Right atrium auricular region (tissue), 2 donors: ENCODE data around the gene NGEF. TPM values are rescaled to one million over a fixed set of nuclear protein-coding genes. Genes with fewer than 3 reads are reported as not detected.

Experiments used
- DNase-seq: peaks from one replicate; pipeline ENCODE4 v3.0.0-alpha.2; 2019; ENCODE audit warnings: low spot score
- H3K27ac ChIP-seq, 2 donors: fragments of 200-600 bp; sonication (generic); 1 replicate in 1 of 2; 2 replicates in 1 of 2; pipeline ENCODE4 v1.5.1; 2016 to 2019
- H3K27me3 ChIP-seq, 2 donors: fragments of 200-600 bp; sonication (generic); one replicate each; pipeline versions ENCODE4 v1.5.1 to v1.6.0; 2017 to 2019
- H3K36me3 ChIP-seq: fragments of 200-600 bp; sonication (generic); one replicate; pipeline ENCODE4 v1.5.1; 2016
- H3K4me1 ChIP-seq, 2 donors: fragments of 200-600 bp; sonication (generic); one replicate each; pipeline versions ENCODE4 v1.5.1 to v1.6.0; 2017 to 2019
- H3K4me3 ChIP-seq, 2 donors: fragments of 200-600 bp; sonication (generic); 1 replicate in 1 of 2; 2 replicates in 1 of 2; pipeline ENCODE4 v1.5.1; 2017 to 2019; ENCODE audit warnings: mild to moderate bottlenecking in 1 of 2, moderate library complexity in 1 of 2
- H3K9me3 ChIP-seq, 2 donors: fragments of 200-600 bp; sonication (generic); one replicate each; pipeline ENCODE4 v1.5.1; 2019
- total RNA-seq, 2 donors: library from RNA; depleted of rRNA; stranded (reverse); fragments of >200 nt; gene quantifications; one replicate each; pipeline ENCODE4 v1.1.0, GENCODE V29; 2016
- TF ChIP-seq, protein P1 (sequence below), 2 donors: fragments of 200-600 bp; sonication (generic); IDR thresholded peaks; one replicate each; pipeline ENCODE4 v1.5.1; 2019; ENCODE audit warnings: antibody characterized with exemption in 2 of 2

Gene NGEF
- total RNA-seq, 2 donors from 2014 or later: 1.4 to 4.8 TPM

DNA sequence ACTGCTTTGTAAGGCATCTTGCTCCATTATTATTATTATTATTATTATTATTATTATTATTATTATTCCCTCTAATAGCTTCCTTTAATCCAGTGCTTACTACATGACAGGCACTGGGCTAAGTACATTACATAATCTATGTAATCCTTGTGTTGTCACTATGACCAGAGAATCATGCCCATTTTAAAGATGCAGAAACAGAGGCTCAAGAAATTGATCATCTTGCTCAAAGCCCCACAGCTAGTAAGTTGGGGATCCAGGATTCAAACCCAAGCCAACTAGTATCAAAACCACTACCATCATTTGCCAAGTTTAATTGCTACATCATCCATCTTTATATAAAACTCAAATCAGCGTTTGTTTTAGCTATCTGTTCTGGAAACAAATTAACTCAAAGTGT, 594 bp upstream of the NGEF start:
- no peaks in the 10 kb centered on the region for H3K27me3 ChIP-seq
- no peak overlapping the region for H3K27ac ChIP-seq
- TF ChIP-seq, protein P1, sequence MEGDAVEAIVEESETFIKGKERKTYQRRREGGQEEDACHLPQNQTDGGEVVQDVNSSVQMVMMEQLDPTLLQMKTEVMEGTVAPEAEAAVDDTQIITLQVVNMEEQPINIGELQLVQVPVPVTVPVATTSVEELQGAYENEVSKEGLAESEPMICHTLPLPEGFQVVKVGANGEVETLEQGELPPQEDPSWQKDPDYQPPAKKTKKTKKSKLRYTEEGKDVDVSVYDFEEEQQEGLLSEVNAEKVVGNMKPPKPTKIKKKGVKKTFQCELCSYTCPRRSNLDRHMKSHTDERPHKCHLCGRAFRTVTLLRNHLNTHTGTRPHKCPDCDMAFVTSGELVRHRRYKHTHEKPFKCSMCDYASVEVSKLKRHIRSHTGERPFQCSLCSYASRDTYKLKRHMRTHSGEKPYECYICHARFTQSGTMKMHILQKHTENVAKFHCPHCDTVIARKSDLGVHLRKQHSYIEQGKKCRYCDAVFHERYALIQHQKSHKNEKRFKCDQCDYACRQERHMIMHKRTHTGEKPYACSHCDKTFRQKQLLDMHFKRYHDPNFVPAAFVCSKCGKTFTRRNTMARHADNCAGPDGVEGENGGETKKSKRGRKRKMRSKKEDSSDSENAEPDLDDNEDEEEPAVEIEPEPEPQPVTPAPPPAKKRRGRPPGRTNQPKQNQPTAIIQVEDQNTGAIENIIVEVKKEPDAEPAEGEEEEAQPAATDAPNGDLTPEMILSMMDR (IDR thresholded peaks at IDR 0.05): no peak
- no peak for DNase-seq
- H3K4me1 ChIP-seq: no peaks in the 10 kb centered on the region
- peaks cover 7 to 13% of the 10 kb centered on the region in 2 donors for H3K9me3 ChIP-seq
- no peaks in the 10 kb centered on the region for H3K36me3 ChIP-seq
- H3K4me3 ChIP-seq: no peak overlapping the region

DNA sequence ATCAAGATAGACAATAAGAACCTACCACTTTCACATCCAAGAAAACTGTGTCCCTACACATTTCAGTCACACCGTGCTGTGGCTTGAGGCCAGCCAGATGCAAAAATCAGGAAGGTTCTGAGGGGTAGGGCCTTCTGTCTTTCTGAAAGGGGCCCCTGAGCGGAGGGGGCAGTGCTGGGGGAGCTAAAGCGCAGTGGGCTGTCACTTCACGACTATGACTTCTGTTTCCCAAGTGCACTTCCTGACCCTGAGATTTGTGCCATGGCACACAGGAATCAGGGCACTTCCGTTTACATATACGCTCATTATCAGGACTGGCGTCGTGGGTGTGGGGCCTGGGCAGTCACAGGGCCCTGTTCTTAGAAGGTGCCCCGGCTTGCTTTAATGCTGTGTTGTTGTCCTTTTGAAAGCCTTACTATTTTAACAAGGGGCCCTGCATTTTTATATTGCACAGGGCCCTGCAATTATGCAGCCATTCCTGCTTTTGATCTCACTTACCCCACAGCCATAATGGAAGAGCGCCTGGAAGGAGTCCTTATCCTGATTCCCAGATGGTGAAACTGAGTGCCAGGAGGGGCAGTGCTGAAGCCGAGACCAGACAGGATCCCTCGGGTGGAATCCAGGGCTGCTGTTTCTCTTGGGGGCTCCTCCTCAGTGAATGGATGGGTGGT, 620 bp downstream of the NGEF start:
- Histone ChIP-seq H3K4me3 (no peak overlapping the region), H3K27me3 (no peaks in the 10 kb centered on the region), H3K36me3 (no peaks in the 10 kb centered on the region), H3K9me3 (peaks cover 0 to 3% of the 10 kb centered on the region in 2 donors), H3K27ac (no peak overlapping the region), H3K4me1 (no peaks in the 10 kb centered on the region)
- DNase-seq: no peak
- TF ChIP-seq, protein P1 (IDR thresholded peaks at IDR 0.05): no peak

DNA sequence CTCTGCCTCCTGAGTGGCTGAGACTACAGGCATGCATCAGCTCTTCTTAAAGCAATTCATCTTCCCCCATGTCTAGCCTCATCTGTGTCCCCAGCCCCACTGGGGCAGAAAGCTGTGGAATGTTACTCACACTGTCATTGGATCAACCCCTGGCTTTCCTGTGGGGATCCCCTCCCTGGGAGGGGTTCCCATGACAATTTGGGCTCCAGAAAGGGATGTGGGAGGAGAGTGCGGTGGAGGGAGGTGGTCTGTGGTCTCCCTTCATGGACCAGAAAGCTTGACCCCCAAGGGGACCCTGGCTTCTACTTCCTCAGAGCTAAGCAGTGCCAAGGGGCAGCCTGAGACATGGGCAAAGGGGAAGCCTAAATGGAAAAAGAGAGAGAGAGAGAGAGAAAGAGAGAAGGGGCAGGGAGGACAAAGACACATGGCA, 1.3 kb downstream of the NGEF start:
- Histone ChIP-seq H3K9me3 (no peaks in the 10 kb centered on the region), H3K4me3 (no peak overlapping the region), H3K27me3 (no peaks in the 10 kb centered on the region), H3K27ac (no peak overlapping the region), H3K36me3 (no peaks in the 10 kb centered on the region), H3K4me1 (no peaks in the 10 kb centered on the region)
- TF ChIP-seq, protein P1 (IDR thresholded peaks at IDR 0.05): no peak
- DNase-seq: no peak

DNA sequence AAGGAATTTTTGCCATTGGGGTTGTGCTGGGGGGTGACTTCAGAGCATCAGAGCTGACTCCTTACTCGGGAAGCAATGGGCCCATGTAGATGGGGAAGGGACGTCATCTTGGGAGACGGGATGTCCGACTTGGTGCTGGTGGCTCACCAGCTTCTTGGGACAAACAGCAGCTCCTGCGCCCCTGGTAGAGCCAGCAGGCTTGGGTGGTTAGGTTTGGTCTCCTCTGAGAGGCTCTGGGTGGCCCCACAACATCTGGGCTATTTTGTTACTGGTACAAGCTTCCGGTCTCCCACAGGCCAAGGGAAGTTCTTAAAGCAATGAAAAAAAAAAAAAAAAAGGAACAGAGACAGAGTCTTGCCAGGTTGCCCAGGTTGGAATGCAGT, 1.8 kb downstream of the NGEF start:
- no peak for DNase-seq
- Histone ChIP-seq H3K27me3 (no peaks in the 10 kb centered on the region), H3K36me3 (no peaks in the 10 kb centered on the region), H3K4me3 (no peak overlapping the region), H3K27ac (no peak overlapping the region), H3K9me3 (no peaks in the 10 kb centered on the region), H3K4me1 (no peaks in the 10 kb centered on the region)
- TF ChIP-seq, protein P1 (IDR thresholded peaks at IDR 0.05): no peak

DNA sequence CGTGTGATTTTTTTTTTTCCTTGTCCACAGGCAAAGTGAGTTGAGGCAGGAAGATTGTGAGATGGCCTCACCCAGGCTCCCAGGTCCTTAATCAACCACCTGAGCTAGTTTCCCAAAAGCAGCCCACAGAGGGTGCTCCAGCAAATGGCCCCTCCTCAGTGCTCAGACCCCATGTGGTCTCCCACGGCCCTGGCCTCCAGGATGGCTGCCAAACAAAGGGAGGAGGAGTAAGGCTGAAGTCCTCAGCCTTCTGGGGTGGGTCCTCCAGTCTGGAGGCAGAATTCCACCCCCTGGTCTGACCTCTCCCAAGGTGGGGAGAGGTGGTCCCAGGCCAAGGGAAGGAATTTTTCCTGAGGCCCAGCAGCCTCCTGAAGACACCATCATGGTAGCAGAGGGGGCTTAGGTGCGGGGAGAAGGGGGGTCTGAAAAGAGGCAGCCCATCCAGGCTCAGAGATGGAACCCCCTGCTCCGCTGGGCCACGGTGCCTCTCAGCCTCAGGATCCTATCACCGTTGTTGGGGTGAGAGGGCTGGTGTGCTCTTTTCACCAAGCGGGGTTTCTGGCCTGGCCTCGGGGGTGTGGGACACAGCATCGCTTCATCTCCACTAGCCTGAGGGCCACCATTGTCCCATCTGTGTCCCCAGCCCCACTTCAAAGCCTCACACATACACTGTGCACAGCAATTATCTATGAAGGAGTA, 2.3 kb downstream of the NGEF start:
- no peaks in the 10 kb centered on the region for H3K36me3 ChIP-seq
- H3K4me1 ChIP-seq: no peaks in the 10 kb centered on the region
- H3K27ac ChIP-seq: no peak overlapping the region
- no peaks in the 10 kb centered on the region for H3K9me3 ChIP-seq
- no peak for DNase-seq
- no peaks in the 10 kb centered on the region for H3K27me3 ChIP-seq
- TF ChIP-seq, protein P1 (IDR thresholded peaks at IDR 0.05): no peak
- no peak overlapping the region for H3K4me3 ChIP-seq
